Endothelial cell of umbilical vein (primary cell): ENCODE measurements around the gene CTRB2. TPM values are rescaled to one million over a fixed set of nuclear protein-coding genes. Genes with fewer than 3 reads are reported as not detected.

ENCODE experiments used
- BruUV-seq: library from RNA; stranded (reverse); fragments of 400-500 nt; replicated peaks from 2 replicates; lab custom pipeline; 2021; lab: Mats Ljungman, UMichigan
- CTCF ChIA-PET: fragments of 300-600, 350-600 bp; sonication (Branson Sonifier 250); formaldehyde crosslinking; loops from one replicate; lab custom pipeline; 2021; ENCODE audit warnings: antibody characterized with exemption, inconsistent platforms; lab: Charles Lee
- POLR2A ChIA-PET: fragments of 300-600, 350-600 bp; sonication (Branson Sonifier 250); formaldehyde crosslinking; loops from one replicate; lab custom pipeline; 2021; ENCODE audit warnings: antibody characterized with exemption, inconsistent platforms; lab: Charles Lee
- DNase-seq: peaks from one replicate; pipeline ENCODE4 v3.0.0-alpha.2; 2011; ENCODE audit warnings: low read depth, low spot score
- FAIRE-seq: peaks from 2 replicates; lab custom pipeline; 2011; peaks lifted over from hg19 to GRCh38; lab: Jason Lieb, UNC
- H2AFZ ChIP-seq: 2 replicates; pipeline ENCODE4 v1.6.0; 2012; ENCODE audit warnings: low read depth, low read length, control low read depth, inconsistent platforms
- H3K27ac ChIP-seq: 2 replicates; pipeline ENCODE4 v1.5.1; 2011; ENCODE audit warnings: low read depth, mild to moderate bottlenecking, control low read depth, low read length, moderate library complexity; ENCODE audit not compliant: insufficient read depth
- H3K27me3 ChIP-seq, 2 experiments: 2 replicates each; pipeline versions ENCODE4 v1.6.0 to v1.6.1; 2011; ENCODE audit warnings: low read length in 2 of 2, mixed read lengths in 1 of 2; ENCODE audit not compliant: control insufficient read depth in 2 of 2, insufficient read depth in 2 of 2
- H3K36me3 ChIP-seq, 2 experiments: 2 replicates in 1 of 2; 3 replicates in 1 of 2; pipeline ENCODE4 v1.5.1; 2011; ENCODE audit warnings: low read length in 2 of 2, mild to moderate bottlenecking in 1 of 2, moderate library complexity in 1 of 2; ENCODE audit not compliant: control insufficient read depth in 2 of 2, insufficient read depth in 2 of 2; ENCODE audit errors: extremely low read depth in 1 of 2
- H3K4me1 ChIP-seq: 3 replicates; pipeline ENCODE4 v1.5.1; 2011; ENCODE audit warnings: mild to moderate bottlenecking, low read length; ENCODE audit not compliant: control insufficient read depth, insufficient read depth; ENCODE audit errors: extremely low read depth
- H3K4me2 ChIP-seq: 2 replicates; pipeline ENCODE4 v1.6.1; 2011; ENCODE audit warnings: low read length, control low read depth, mixed read lengths; ENCODE audit not compliant: insufficient read depth
- H3K4me3 ChIP-seq, 3 experiments: fragments of 200-600 bp in 1 of 3; sonication (generic), shearing (Covaris generic) in 1 of 3; replicated peaks in 1 of 3; 2 replicates each; pipeline ENCODE4 v1.5.1; 2011 to 2016; ENCODE audit warnings: control low read depth in 3 of 3, low read length in 3 of 3, mild to moderate bottlenecking in 2 of 3, inconsistent platforms in 1 of 3, low read depth in 1 of 3, moderate library complexity in 1 of 3; ENCODE audit not compliant: insufficient read depth in 1 of 3
- H3K79me2 ChIP-seq: 2 replicates; pipeline ENCODE4 v1.6.0; 2012; ENCODE audit warnings: low read length, inconsistent platforms; ENCODE audit not compliant: control insufficient read depth, insufficient read depth
- H3K9ac ChIP-seq: replicated peaks from 2 replicates; pipeline ENCODE3; 2011; ENCODE audit warnings: low read length, control low read depth; ENCODE audit not compliant: insufficient read depth; ENCODE audit errors: extremely low read depth
- H3K9me1 ChIP-seq: replicated peaks from 3 replicates; pipeline ENCODE4 v1.6.0; 2011; ENCODE audit warnings: mild to moderate bottlenecking, low read length; ENCODE audit not compliant: control insufficient read depth, insufficient read depth; ENCODE audit errors: extremely low read depth
- H3K9me3 ChIP-seq: replicated peaks from 2 replicates; pipeline ENCODE4 v1.5.1; 2012; ENCODE audit warnings: low read length, inconsistent platforms; ENCODE audit not compliant: control insufficient read depth, insufficient read depth
- H4K20me1 ChIP-seq: replicated peaks from 2 replicates; pipeline ENCODE3; 2011; ENCODE audit warnings: mild to moderate bottlenecking, low read length; ENCODE audit not compliant: control insufficient read depth, insufficient read depth; ENCODE audit errors: extremely low read depth
- EZH2 ChIP-seq: IDR thresholded peaks from 2 replicates; pipeline ENCODE4 v1.6.1; 2012; ENCODE audit warnings: borderline replicate concordance, low read depth, mild to moderate bottlenecking, moderate library complexity, low read length, inconsistent platforms; ENCODE audit not compliant: severe bottlenecking
- FOS ChIP-seq: IDR thresholded peaks from 2 replicates; pipeline ENCODE4 v1.6.1; 2011; ENCODE audit warnings: mild to moderate bottlenecking, low read length, moderate library complexity, borderline replicate concordance; ENCODE audit not compliant: insufficient read depth
- GATA2 ChIP-seq: IDR thresholded peaks from 2 replicates; pipeline ENCODE4 v1.7.0; 2011; ENCODE audit warnings: low read depth, mild to moderate bottlenecking, moderate library complexity, mixed read lengths, low read length; ENCODE audit not compliant: insufficient read length, insufficient read depth
- JUN ChIP-seq: IDR thresholded peaks from 2 replicates; pipeline ENCODE4 v1.6.1; 2011; ENCODE audit warnings: borderline replicate concordance, low read depth; ENCODE audit not compliant: insufficient read length, insufficient read depth
- MYC ChIP-seq: IDR thresholded peaks from one replicate; pipeline ENCODE4 v1.6.1; 2011; ENCODE audit warnings: mild to moderate bottlenecking, low read depth, low read length
- POLR2A ChIP-seq: IDR thresholded peaks from 2 replicates; pipeline ENCODE4 v1.6.1; 2012; ENCODE audit warnings: low read depth, mild to moderate bottlenecking, control low read depth, low read length
- POLR2AphosphoS5 ChIP-seq: IDR thresholded peaks from 2 replicates; pipeline ENCODE4 v1.6.1; 2012; ENCODE audit warnings: low read depth, mild to moderate bottlenecking, control low read depth, low read length, moderate library complexity; ENCODE audit not compliant: insufficient read depth
- dilution Hi-C: fragments of 300-500 bp; cut with MboI; formaldehyde crosslinking; loops from one replicate; pipeline ENCODE4 v1.15.0; 2019; ENCODE audit warnings: low sequenced_read_pairs; ENCODE audit not compliant: extremely low pct_ligation_motif_present
- intact Hi-C: fragments of 100-400 bp; cut with micrococcal nuclease; formaldehyde crosslinking; loops from one replicate; pipeline ENCODE4 v1.10.0; 2022
- polyA plus RNA-seq, 4 experiments: library from polyadenylated mRNA; depleted of rRNA in 3 of 4; stranded (reverse) in 3 of 4; unstranded in 1 of 4; fragments of >200 nt; gene quantifications; 2 replicates each; pipeline versions ENCODE4 v1.2.1 to v1.2.3, GENCODE V29; 2011 to 2012; ENCODE audit warnings: missing spikeins in 1 of 4
- total RNA-seq: library from RNA; stranded (reverse); gene quantifications from 2 replicates; pipeline ENCODE4 v1.2.3, GENCODE V29; 2021
- TF ChIP-seq, protein P1 (sequence below): IDR thresholded peaks from 2 replicates; pipeline ENCODE4 v1.6.1; 2011; ENCODE audit not compliant: insufficient read depth, insufficient read length
- TF ChIP-seq, protein P2 (sequence below), 2 donors: IDR thresholded peaks; 1 replicate in 1 of 2; 2 replicates in 1 of 2; pipeline ENCODE4 v1.5.1; 2011; ENCODE audit warnings: low read length in 2 of 2, mild to moderate bottlenecking in 2 of 2, moderate library complexity in 2 of 2, control low read depth in 1 of 2, inconsistent platforms in 1 of 2, low read depth in 1 of 2; ENCODE audit not compliant: insufficient read depth in 1 of 2; ENCODE audit errors: extremely low read depth in 1 of 2

CTRB2 gene
- total and polyA plus RNA-seq, 2 donors (not counting 3 experiments of a cell fraction or from before 2014, with no cell fraction given) = not detected

DNA sequence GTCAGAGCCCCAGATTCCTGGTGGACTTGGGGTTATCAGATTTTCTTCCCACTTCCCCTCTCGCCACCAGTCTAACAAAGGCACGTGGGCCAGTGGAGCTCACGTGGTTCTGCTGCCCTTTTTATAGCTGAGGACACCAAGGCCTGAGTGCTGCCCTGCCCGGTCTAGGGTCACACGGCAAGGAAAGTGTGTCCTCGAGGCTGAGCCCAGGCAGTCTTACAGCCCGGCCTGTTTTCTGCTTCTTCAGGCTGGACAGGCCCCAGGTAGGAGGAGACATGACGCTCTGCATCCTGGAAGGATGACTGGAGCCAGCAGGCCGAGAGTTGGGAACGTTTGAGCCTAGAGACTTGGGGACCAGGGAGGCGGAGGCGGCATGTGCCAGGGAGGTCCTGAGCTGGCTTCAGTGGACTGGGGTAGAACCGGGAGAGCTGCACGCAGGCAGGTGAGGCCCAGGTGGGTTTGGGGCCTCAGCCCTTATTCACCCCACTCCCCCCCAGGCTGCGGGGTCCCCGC lies 15.4 kb upstream of the CTRB2 start:
- Histone ChIP-seq H3K79me2 (no peaks in the 10 kb centered on the region), H3K4me2 (no peak overlapping the region), H3K4me1 (no peaks in the 10 kb centered on the region), H4K20me1 (no peaks in the 10 kb centered on the region), H3K9me3 (no peaks in the 10 kb centered on the region), H3K9me1 (no peaks in the 10 kb centered on the region), H3K27me3 (no peaks in the 10 kb centered on the region), H3K36me3 (no peaks in the 10 kb centered on the region), H2AFZ (peak overlapping the region; percentile 28), H3K4me3 (no peak overlapping the region), H3K9ac (no peak overlapping the region), H3K27ac (no peak overlapping the region)
- FAIRE-seq (no peak), DNase-seq (no peak)
- ChIA-PET CTCF (interaction anchor here (1.3 to 3.8 kb wide), 2 partner anchors 19 to 23 kb away, joined by 4 to 14 read pairs; no protein-coding TSS in a partner anchor), POLR2A (no interaction called here)
- BruUV-seq = no TSS peak
- dilution Hi-C loops (no loop called here), intact Hi-C loops (no loop called here)
- TF ChIP-seq, protein P1, sequence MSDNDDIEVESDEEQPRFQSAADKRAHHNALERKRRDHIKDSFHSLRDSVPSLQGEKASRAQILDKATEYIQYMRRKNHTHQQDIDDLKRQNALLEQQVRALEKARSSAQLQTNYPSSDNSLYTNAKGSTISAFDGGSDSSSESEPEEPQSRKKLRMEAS = peak; percentile 42
- TF ChIP-seq POLR2A = no peak

DNA sequence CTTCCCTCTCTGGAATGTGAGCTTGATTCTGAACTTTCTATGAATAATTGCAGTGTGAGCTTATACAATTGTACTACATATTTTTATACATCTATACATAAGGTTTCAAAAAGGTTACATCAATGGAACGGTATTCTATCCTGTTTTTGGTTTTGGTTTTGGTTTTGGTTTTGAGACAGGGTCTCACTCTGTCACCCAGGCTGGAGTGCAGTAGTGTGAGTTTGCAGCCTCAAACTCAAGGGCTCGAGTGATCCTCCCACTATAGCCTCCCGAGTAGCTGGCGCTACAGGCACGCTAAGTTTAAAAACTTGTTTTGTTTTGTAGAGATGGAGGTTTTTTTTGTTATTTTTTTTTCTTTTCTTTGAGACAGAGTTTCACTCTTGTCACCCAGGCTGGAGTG lies 12.9 kb upstream of the CTRB2 start:
- H3K4me2 ChIP-seq = no peak overlapping the region
- no peaks in the 10 kb centered on the region for H3K79me2 ChIP-seq
- no peak overlapping the region for H2AFZ ChIP-seq
- H3K4me1 ChIP-seq = no peaks in the 10 kb centered on the region
- CTCF ChIA-PET = interaction anchor here (3.8 kb wide), 1 partner anchor 21 kb away, joined by 14 read pairs; no protein-coding TSS in a partner anchor
- no peaks in the 10 kb centered on the region for H3K9me1 ChIP-seq
- H3K27me3 ChIP-seq = no peaks in the 10 kb centered on the region
- TF ChIP-seq JUN = no peak
- TF ChIP-seq, protein P2, sequence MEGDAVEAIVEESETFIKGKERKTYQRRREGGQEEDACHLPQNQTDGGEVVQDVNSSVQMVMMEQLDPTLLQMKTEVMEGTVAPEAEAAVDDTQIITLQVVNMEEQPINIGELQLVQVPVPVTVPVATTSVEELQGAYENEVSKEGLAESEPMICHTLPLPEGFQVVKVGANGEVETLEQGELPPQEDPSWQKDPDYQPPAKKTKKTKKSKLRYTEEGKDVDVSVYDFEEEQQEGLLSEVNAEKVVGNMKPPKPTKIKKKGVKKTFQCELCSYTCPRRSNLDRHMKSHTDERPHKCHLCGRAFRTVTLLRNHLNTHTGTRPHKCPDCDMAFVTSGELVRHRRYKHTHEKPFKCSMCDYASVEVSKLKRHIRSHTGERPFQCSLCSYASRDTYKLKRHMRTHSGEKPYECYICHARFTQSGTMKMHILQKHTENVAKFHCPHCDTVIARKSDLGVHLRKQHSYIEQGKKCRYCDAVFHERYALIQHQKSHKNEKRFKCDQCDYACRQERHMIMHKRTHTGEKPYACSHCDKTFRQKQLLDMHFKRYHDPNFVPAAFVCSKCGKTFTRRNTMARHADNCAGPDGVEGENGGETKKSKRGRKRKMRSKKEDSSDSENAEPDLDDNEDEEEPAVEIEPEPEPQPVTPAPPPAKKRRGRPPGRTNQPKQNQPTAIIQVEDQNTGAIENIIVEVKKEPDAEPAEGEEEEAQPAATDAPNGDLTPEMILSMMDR (IDR thresholded peaks at IDR 0.05; ENCODE audit: extremely low read depth in 1 of 2, insufficient read depth in 1 of 2, low read depth in 1 of 2, low read length in 2 of 2) = no peak
- TF ChIP-seq GATA2 = no peak
- TF ChIP-seq MYC = no peak
- no peak for TF ChIP-seq EZH2
- TF ChIP-seq POLR2A = no peak
- TF ChIP-seq, protein P1 = no peak
- no peak for TF ChIP-seq FOS
- no peak for TF ChIP-seq POLR2AphosphoS5
- H3K27ac ChIP-seq = no peak overlapping the region
- no peak overlapping the region for H3K4me3 ChIP-seq
- FAIRE-seq = no peak
- POLR2A ChIA-PET = no interaction called here
- H3K36me3 ChIP-seq = no peaks in the 10 kb centered on the region
- no peak overlapping the region for H3K9ac ChIP-seq
- BruUV-seq = no TSS peak
- no peaks in the 10 kb centered on the region for H4K20me1 ChIP-seq
- dilution Hi-C loops (no loop called here), intact Hi-C loops (loop anchor here (2.0 kb wide), 1 partner anchor 21 kb away; no protein-coding TSS in a partner anchor)
- no peaks in the 10 kb centered on the region for H3K9me3 ChIP-seq
- DNase-seq = no peak
